DOHH2 (cell line): ENCODE results near the gene FLNA.

ENCODE experiments used
- H3F3A ChIP-seq: fragments of 200-600 bp; sonication (generic), shearing (Covaris generic); 2 replicates; pipeline ENCODE4 v1.6.0; 2016; ENCODE audit warnings: antibody characterized with exemption, mild to moderate bottlenecking; ENCODE audit not compliant: control insufficient read depth, insufficient read depth
- H3K27ac ChIP-seq: fragments of 200-600 bp; sonication (generic); 2 replicates; pipeline ENCODE4 v1.5.1; 2014; ENCODE audit warnings: low read depth, mild to moderate bottlenecking, low read length, moderate library complexity
- H3K27me3 ChIP-seq: fragments of 200-600 bp; sonication (generic); 2 replicates; pipeline ENCODE4 v1.6.1; 2014; ENCODE audit warnings: mild to moderate bottlenecking, low read length, mixed read lengths; ENCODE audit not compliant: control insufficient read depth
- H3K36me3 ChIP-seq: fragments of 200-600 bp; sonication (generic); 2 replicates; pipeline ENCODE4 v1.6.1; 2014; ENCODE audit warnings: mild to moderate bottlenecking, low read length, moderate library complexity, mixed read lengths; ENCODE audit not compliant: control insufficient read depth
- H3K4me1 ChIP-seq: fragments of 200-600 bp; sonication (generic); 2 replicates; pipeline ENCODE4 v1.6.1; 2014; ENCODE audit warnings: mild to moderate bottlenecking, low read length, mixed read lengths; ENCODE audit not compliant: control insufficient read depth
- H3K4me2 ChIP-seq: fragments of 200-600 bp; sonication (generic); 2 replicates; pipeline ENCODE4 v1.6.0; 2014; ENCODE audit warnings: mild to moderate bottlenecking, low read length, moderate library complexity
- H3K4me3 ChIP-seq: fragments of 200-600 bp; sonication (generic); 2 replicates; pipeline ENCODE4 v1.5.1; 2014; ENCODE audit warnings: mild to moderate bottlenecking, low read length, mixed read lengths
- H3K79me2 ChIP-seq: fragments of 200-600 bp; sonication (generic); 2 replicates; pipeline ENCODE4 v1.6.1; 2014; ENCODE audit warnings: mild to moderate bottlenecking, low read length, mixed read lengths; ENCODE audit not compliant: control insufficient read depth
- H3K9me2 ChIP-seq: fragments of 200-600 bp; sonication (generic); replicated peaks from 2 replicates; pipeline ENCODE4 v1.6.1; 2014; ENCODE audit warnings: mild to moderate bottlenecking, low read length, mixed read lengths; ENCODE audit not compliant: control insufficient read depth
- H3K9me3 ChIP-seq: fragments of 200-600 bp; sonication (generic); 2 replicates; pipeline ENCODE4 v1.6.1; 2014; ENCODE audit warnings: antibody characterized with exemption, low read length, mixed read lengths; ENCODE audit not compliant: control insufficient read depth, insufficient read depth
- H4K20me1 ChIP-seq: fragments of 200-600 bp; sonication (generic); 2 replicates; pipeline ENCODE4 v1.6.0; 2014; ENCODE audit warnings: low read depth, mild to moderate bottlenecking, antibody characterized with exemption, low read length, moderate library complexity; ENCODE audit not compliant: control insufficient read depth, insufficient read depth
- EZH2phosphoT487 ChIP-seq: fragments of 200-600 bp; sonication (generic); IDR thresholded peaks from 2 replicates; pipeline ENCODE4 v1.6.1; 2017; ENCODE audit warnings: borderline replicate concordance, mild to moderate bottlenecking, antibody characterized with exemption, low read length, moderate library complexity, mixed read lengths
- TF ChIP-seq, protein P1 (sequence below): fragments of 200-600 bp; sonication (generic); IDR thresholded peaks from one replicate; pipeline ENCODE4 v1.5.1; 2014; ENCODE audit warnings: antibody characterized with exemption, mild to moderate bottlenecking, low read depth, low read length; ENCODE audit not compliant: poor library complexity, severe bottlenecking

The FLNA gene

DNA sequence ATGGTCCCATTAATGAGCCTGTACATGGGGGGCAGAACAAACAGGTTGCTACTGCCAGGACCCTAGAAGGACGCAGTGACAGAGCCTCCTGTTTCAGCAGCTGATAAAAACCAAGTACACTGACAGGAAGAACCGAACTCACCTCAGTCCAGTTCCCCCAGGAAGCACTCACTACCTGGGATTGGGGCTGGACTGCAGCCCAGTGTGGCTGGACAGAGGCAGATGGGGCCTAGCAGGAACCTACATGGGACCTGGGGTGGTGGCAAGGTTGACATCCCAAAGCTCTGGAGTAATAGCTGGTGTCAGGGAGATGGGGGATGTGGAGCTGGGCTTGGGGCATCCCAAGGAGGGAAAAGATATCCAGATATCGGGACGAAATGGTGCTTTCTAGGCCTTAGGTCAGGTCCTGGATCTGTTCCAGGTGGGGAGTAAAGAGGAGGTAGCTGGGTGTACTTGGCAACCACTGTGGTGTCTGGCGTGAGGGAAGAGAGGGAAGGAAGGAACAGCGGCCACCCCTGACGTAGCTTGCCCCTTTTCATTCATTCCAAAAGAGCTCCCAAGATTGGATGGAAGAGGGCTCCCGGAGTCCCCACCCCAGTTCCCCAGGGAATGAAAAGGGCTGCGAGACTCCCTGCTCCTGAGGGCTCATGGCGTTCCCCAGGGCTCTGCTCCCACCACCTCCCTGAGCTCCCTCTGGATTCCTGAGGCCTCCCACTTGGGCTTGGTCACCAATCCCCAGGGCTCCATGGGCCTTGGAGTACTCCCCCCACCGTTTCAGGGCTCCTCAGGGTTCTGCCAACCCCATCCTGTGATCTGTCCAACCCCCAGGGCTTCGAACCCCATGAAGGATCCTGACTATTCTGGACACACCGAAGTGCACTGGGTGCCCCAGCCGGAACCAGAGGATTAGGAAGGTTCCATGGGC is 9.2 kb upstream of the FLNA start:
- Histone ChIP-seq H3F3A (no peaks in the 10 kb centered on the region), H3K9me3 (no peaks in the 10 kb centered on the region), H3K36me3 (peaks cover 15% of the 10 kb centered on the region), H3K79me2 (peaks cover 18% of the 10 kb centered on the region), H3K27ac (no peak overlapping the region), H3K9me2 (no peaks in the 10 kb centered on the region), H4K20me1 (no peaks in the 10 kb centered on the region), H3K4me3 (no peak overlapping the region), H3K27me3 (no peaks in the 10 kb centered on the region), H3K4me2 (no peak overlapping the region), H3K4me1 (peaks cover 8% of the 10 kb centered on the region)
- TF ChIP-seq, protein P1, sequence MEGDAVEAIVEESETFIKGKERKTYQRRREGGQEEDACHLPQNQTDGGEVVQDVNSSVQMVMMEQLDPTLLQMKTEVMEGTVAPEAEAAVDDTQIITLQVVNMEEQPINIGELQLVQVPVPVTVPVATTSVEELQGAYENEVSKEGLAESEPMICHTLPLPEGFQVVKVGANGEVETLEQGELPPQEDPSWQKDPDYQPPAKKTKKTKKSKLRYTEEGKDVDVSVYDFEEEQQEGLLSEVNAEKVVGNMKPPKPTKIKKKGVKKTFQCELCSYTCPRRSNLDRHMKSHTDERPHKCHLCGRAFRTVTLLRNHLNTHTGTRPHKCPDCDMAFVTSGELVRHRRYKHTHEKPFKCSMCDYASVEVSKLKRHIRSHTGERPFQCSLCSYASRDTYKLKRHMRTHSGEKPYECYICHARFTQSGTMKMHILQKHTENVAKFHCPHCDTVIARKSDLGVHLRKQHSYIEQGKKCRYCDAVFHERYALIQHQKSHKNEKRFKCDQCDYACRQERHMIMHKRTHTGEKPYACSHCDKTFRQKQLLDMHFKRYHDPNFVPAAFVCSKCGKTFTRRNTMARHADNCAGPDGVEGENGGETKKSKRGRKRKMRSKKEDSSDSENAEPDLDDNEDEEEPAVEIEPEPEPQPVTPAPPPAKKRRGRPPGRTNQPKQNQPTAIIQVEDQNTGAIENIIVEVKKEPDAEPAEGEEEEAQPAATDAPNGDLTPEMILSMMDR, result no peak
- TF ChIP-seq EZH2phosphoT487, result no peak

GRCh38 chrX:154382483-154383069 is 8.1 kb upstream of the FLNA start:
- Histone ChIP-seq H3K4me3 (no peak overlapping the region), H3K9me2 (no peaks in the 10 kb centered on the region), H3K4me1 (peaks cover 16% of the 10 kb centered on the region), H3K79me2 (peaks cover 18% of the 10 kb centered on the region), H3F3A (no peaks in the 10 kb centered on the region), H4K20me1 (no peaks in the 10 kb centered on the region), H3K27ac (no peak overlapping the region), H3K27me3 (no peaks in the 10 kb centered on the region), H3K9me3 (no peaks in the 10 kb centered on the region), H3K4me2 (no peak overlapping the region), H3K36me3 (peaks cover 15% of the 10 kb centered on the region)
- TF ChIP-seq EZH2phosphoT487, result no peak
- TF ChIP-seq, protein P1, result no peak

DNA sequence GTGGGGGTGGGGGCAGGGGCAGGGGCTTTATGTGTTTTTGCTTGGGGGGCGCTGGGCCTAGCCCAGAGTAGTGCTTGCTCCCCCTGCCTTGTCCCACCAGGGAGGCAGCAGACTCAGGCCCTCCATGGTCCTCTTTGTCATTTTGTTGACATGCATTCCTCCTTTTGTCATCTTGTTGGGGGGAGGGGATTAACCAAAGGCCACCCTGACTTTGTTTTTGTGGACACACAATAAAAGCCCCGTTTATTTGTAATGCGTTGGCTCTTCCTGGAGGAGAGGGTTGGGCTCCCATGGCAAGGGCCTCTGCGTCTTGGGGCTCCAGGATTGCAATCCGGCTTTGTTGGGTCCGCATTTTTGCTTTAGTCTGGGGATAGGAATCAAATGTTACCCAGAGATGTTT is 6.8 kb upstream of the FLNA start:
- Histone ChIP-seq H3K27ac (no peak overlapping the region), H3K4me2 (no peak overlapping the region), H3K9me3 (no peaks in the 10 kb centered on the region), H3K36me3 (peaks cover 15% of the 10 kb centered on the region), H3K9me2 (no peaks in the 10 kb centered on the region), H3K27me3 (no peaks in the 10 kb centered on the region), H3K4me1 (peaks cover 23% of the 10 kb centered on the region), H3K79me2 (peaks cover 18% of the 10 kb centered on the region), H4K20me1 (no peaks in the 10 kb centered on the region), H3F3A (no peaks in the 10 kb centered on the region), H3K4me3 (no peak overlapping the region)
- TF ChIP-seq, protein P1, result no peak
- no peak for TF ChIP-seq EZH2phosphoT487
